HCT116 (cell line): ENCODE results near the gene TLR8. TPM values are rescaled to one million over a fixed set of nuclear protein-coding genes. Genes with fewer than 3 reads are reported as not detected.

ENCODE experiments used
- ATAC-seq: fragments of 200-7000 bp; cut with Tn5 transposase; 2 replicates; pipeline ENCODE4 v1.9.1; 2020; ENCODE audit warnings: mild to moderate bottlenecking, moderate library complexity
- BruUV-seq: library from RNA; stranded (reverse); fragments of 400-500 nt; replicated peaks from 2 replicates; lab custom pipeline; 2021; lab: Mats Ljungman, UMichigan
- CTCF ChIA-PET: fragments of 300-600 bp; sonication (Branson Sonifier 250); formaldehyde crosslinking; loops from one replicate; lab custom pipeline; 2021; ENCODE audit warnings: antibody characterized with exemption; lab: Charles Lee
- POLR2A ChIA-PET: fragments of 300-600, 350-600 bp; sonication (Branson Sonifier 250); formaldehyde crosslinking; loops from one replicate; lab custom pipeline; 2021; ENCODE audit warnings: antibody characterized with exemption; lab: Charles Lee
- RAD21 ChIA-PET, 2 experiments: fragments of 300-600 bp; sonication (Branson Sonifier 250); formaldehyde crosslinking; loops; one replicate each; lab custom pipeline; 2023; ENCODE audit warnings: low total read pairs in 2 of 2; ENCODE audit not compliant: uncharacterized antibody in 2 of 2, unreplicated experiment in 2 of 2, low non-redundant PET in 1 of 2; lab: Charles Lee
- DNase-seq: peaks from one replicate; pipeline ENCODE4 v3.0.0-alpha.2; 2010; ENCODE audit warnings: low read depth, low spot score
- H2AFZ ChIP-seq: fragments of 200-600 bp; shearing (Covaris generic), sonication (generic); 2 replicates; pipeline ENCODE4 v1.6.1; 2017; ENCODE audit warnings: low read depth, mixed run types, mixed read lengths, antibody characterized with exemption, low read length; ENCODE audit not compliant: poor library complexity, severe bottlenecking
- H3K27ac ChIP-seq: 2 replicates; pipeline ENCODE4 v1.5.1; 2012; ENCODE audit warnings: low read depth, low read length
- H3K27me3 ChIP-seq: fragments of 200-600 bp; sonication (generic); 2 replicates; pipeline ENCODE4 v1.6.1; 2016; ENCODE audit warnings: mixed run types, low read length, mixed read lengths; ENCODE audit not compliant: insufficient read depth
- H3K36me3 ChIP-seq, 2 experiments: fragments of 200-500 bp in 1 of 2; fragments of 200-600 bp in 1 of 2; sonication (Bioruptor generic) in 1 of 2; sonication (generic) in 1 of 2; 2 replicates each; pipeline versions ENCODE4 v1.5.1 to v1.6.1; 2014 to 2016; ENCODE audit warnings: low read length in 2 of 2, inconsistent platforms in 1 of 2, mixed read lengths in 1 of 2, mixed run types in 1 of 2; ENCODE audit not compliant: insufficient read depth in 2 of 2, control insufficient read depth in 1 of 2
- H3K4me1 ChIP-seq, 2 experiments: fragments of 200-600 bp in 1 of 2; sonication (generic) in 1 of 2; 2 replicates each; pipeline versions ENCODE4 v1.5.1 to v1.6.1; 2012 to 2017; ENCODE audit warnings: low read length in 2 of 2, inconsistent platforms in 1 of 2, mild to moderate bottlenecking in 1 of 2, mixed read lengths in 1 of 2, mixed run types in 1 of 2, moderate library complexity in 1 of 2; ENCODE audit not compliant: insufficient read depth in 2 of 2, control insufficient read depth in 1 of 2
- H3K4me2 ChIP-seq: fragments of 200-600 bp; sonication (generic); 2 replicates; pipeline ENCODE4 v1.6.1; 2017; ENCODE audit warnings: mixed run types, low read length, mixed read lengths
- H3K4me3 ChIP-seq, 2 experiments: fragments of 200-600 bp in 1 of 2; sonication (generic) in 1 of 2; replicated peaks in 1 of 2; 2 replicates each; pipeline ENCODE4 v1.5.1; 2011 to 2016; ENCODE audit warnings: low read length in 2 of 2, control low read depth in 1 of 2, low read depth in 1 of 2, mild to moderate bottlenecking in 1 of 2, mixed read lengths in 1 of 2, mixed run types in 1 of 2
- H3K79me2 ChIP-seq: fragments of 200-600 bp; sonication (generic); 2 replicates; pipeline ENCODE4 v1.6.1; 2017; ENCODE audit warnings: mild to moderate bottlenecking, mixed run types, low read length, moderate library complexity, mixed read lengths; ENCODE audit not compliant: insufficient read depth
- H3K9ac ChIP-seq: fragments of 200-600 bp; sonication (generic); 2 replicates; pipeline ENCODE4 v1.6.1; 2016; ENCODE audit warnings: low read length, mixed read lengths
- H3K9me2 ChIP-seq: fragments of 200-600 bp; sonication (generic), shearing (Covaris generic); 2 replicates; pipeline ENCODE4 v1.6.1; 2017; ENCODE audit warnings: mixed run types, mild to moderate bottlenecking, moderate library complexity; ENCODE audit not compliant: insufficient read depth
- H3K9me3 ChIP-seq, 2 experiments: fragments of 200-500 bp in 1 of 2; fragments of 200-600 bp in 1 of 2; sonication (Bioruptor generic) in 1 of 2; sonication (generic) in 1 of 2; 2 replicates each; pipeline ENCODE4 v1.6.1; 2014 to 2017; ENCODE audit warnings: low read length in 2 of 2, mixed read lengths in 2 of 2, inconsistent platforms in 1 of 2, low read depth in 1 of 2, mild to moderate bottlenecking in 1 of 2, mixed run types in 1 of 2, moderate library complexity in 1 of 2; ENCODE audit not compliant: control insufficient read depth in 1 of 2, insufficient read depth in 1 of 2
- H4K20me1 ChIP-seq: fragments of 200-600 bp; sonication (generic), shearing (Covaris generic); 2 replicates; pipeline ENCODE4 v1.6.1; 2017; ENCODE audit warnings: mixed run types, mild to moderate bottlenecking, moderate library complexity; ENCODE audit not compliant: insufficient read depth
- POLR2AphosphoS5 ChIP-seq: IDR thresholded peaks from 2 replicates; pipeline ENCODE4 v1.6.1; 2011; ENCODE audit warnings: mild to moderate bottlenecking, low read depth, low read length, moderate library complexity
- RAD21 ChIP-seq: IDR thresholded peaks from 2 replicates; pipeline ENCODE4 v1.6.1; 2012; ENCODE audit warnings: low read depth, mild to moderate bottlenecking
- REST ChIP-seq: IDR thresholded peaks from 2 replicates; pipeline ENCODE4 v1.6.1; 2012; ENCODE audit warnings: low read depth
- SIN3A ChIP-seq: IDR thresholded peaks from 2 replicates; pipeline ENCODE4 v1.6.1; 2012; ENCODE audit warnings: low read depth
- SP1 ChIP-seq: IDR thresholded peaks from 2 replicates; pipeline ENCODE4 v1.6.1; 2012; ENCODE audit warnings: low read depth
- intact Hi-C: fragments of 100-400 bp; cut with micrococcal nuclease; formaldehyde crosslinking; loops from 2 replicates; pipeline ENCODE4 v1.10.0; 2022
- total RNA-seq: library from RNA; stranded (reverse); gene quantifications from one replicate; pipeline ENCODE4 v1.2.1, GENCODE V29; 2021; ENCODE audit not compliant: unreplicated experiment

TLR8 gene
- total RNA-seq, 1 experiment from 2014 or later, result not detected

GRCh38 chrX:12932244-12932643 is 25.8 kb downstream of the TLR8 start:
- H4K20me1 ChIP-seq, result no peaks in the 10 kb centered on the region
- no peak overlapping the region for H3K4me2 ChIP-seq
- no peaks in the 10 kb centered on the region for H3K4me1 ChIP-seq
- no peak overlapping the region for H3K4me3 ChIP-seq
- intact Hi-C loops, result no loop called here
- no peaks in the 10 kb centered on the region for H3K79me2 ChIP-seq
- H3K9ac ChIP-seq, result no peak overlapping the region
- no peaks in the 10 kb centered on the region for H3K36me3 ChIP-seq
- no peak overlapping the region for H3K27ac ChIP-seq
- H2AFZ ChIP-seq, result no peak overlapping the region
- no peaks in the 10 kb centered on the region for H3K27me3 ChIP-seq
- no peaks in the 10 kb centered on the region for H3K9me3 ChIP-seq
- TF ChIP-seq SP1 (no peak), REST (no peak), POLR2AphosphoS5 (no peak), RAD21 (no peak)
- H3K9me2 ChIP-seq, result no peaks in the 10 kb centered on the region
- ChIA-PET RAD21 (no interaction called here), POLR2A (no interaction called here), CTCF (no interaction called here)
- no peak for ATAC-seq
- no peak for DNase-seq
- BruUV-seq, result no TSS peak

GRCh38 chrX:12934850-12935249 is 28.4 kb downstream of the TLR8 start:
- TF ChIP-seq SIN3A, result no peak
- Histone ChIP-seq H2AFZ (no peak overlapping the region), H3K4me1 (no peaks in the 10 kb centered on the region), H3K9me3 (no peaks in the 10 kb centered on the region), H3K9me2 (no peaks in the 10 kb centered on the region), H3K27me3 (no peaks in the 10 kb centered on the region), H3K9ac (no peak overlapping the region), H4K20me1 (no peaks in the 10 kb centered on the region), H3K4me3 (no peak overlapping the region), H3K36me3 (no peaks in the 10 kb centered on the region), H3K79me2 (no peaks in the 10 kb centered on the region), H3K27ac (no peak overlapping the region), H3K4me2 (no peak overlapping the region)
- ATAC-seq, result no peak
- POLR2A ChIA-PET, result no interaction called here
- intact Hi-C loops, result no loop called here
- no peak for DNase-seq
- CTCF ChIA-PET, result no interaction called here
- RAD21 ChIA-PET, result no interaction called here
- no TSS peak for BruUV-seq
